Measurements from ENCODE around the gene PLCB2. TPM values are rescaled to one million over a fixed set of nuclear protein-coding genes. Genes with fewer than 3 reads are reported as not detected.

PLCB2 gene
- total RNA-seq, 3 donors from 2014 or later (not counting 1 experiment from before 2014, with no cell fraction given): 345 to 440 (median 432) TPM

DNA sequence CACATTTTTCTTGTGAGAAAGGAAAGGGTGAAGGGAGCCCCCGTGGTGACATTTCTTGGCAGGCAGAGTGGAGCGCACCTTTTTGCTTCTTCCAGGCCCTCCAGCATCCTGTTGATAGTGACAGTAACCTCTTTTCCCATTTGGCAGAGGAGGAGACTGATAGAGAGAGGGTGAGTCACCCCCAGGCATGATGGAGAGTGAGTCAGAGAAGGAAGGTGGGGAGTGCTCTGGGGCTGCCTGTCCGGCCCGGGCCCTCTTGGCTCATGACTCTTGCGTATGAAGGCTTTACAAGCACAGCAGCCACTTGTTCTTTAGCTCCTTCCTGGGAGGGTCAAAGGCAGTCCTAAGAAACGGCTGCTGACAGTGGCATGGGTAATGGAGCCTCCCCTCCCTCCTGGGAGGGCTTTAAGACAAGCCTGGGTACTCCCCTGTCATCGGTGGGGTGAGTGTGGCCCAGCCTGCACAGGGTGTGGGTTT lies 40.9 kb downstream of the PLCB2 start:
- no peaks in the 10 kb centered on the region for H3K27me3 ChIP-seq (ENCODE audit: control insufficient read depth, insufficient read depth, low read length)
- Mint-ChIP-seq H3K9me3 (no peaks in the 10 kb centered on the region), H3K27ac (no peak overlapping the region), H3K4me1 (no peaks in the 10 kb centered on the region), H3K4me3 (no peak overlapping the region), H3K36me3 (no peaks in the 10 kb centered on the region), H3K27me3 (ENCODE audit: low read depth in 2 of 2) (no peaks in the 10 kb centered on the region)
- no peaks in the 10 kb centered on the region for H3K36me3 ChIP-seq (ENCODE audit: control insufficient read depth, insufficient read depth, low read length)
- TF ChIP-seq, protein P1, sequence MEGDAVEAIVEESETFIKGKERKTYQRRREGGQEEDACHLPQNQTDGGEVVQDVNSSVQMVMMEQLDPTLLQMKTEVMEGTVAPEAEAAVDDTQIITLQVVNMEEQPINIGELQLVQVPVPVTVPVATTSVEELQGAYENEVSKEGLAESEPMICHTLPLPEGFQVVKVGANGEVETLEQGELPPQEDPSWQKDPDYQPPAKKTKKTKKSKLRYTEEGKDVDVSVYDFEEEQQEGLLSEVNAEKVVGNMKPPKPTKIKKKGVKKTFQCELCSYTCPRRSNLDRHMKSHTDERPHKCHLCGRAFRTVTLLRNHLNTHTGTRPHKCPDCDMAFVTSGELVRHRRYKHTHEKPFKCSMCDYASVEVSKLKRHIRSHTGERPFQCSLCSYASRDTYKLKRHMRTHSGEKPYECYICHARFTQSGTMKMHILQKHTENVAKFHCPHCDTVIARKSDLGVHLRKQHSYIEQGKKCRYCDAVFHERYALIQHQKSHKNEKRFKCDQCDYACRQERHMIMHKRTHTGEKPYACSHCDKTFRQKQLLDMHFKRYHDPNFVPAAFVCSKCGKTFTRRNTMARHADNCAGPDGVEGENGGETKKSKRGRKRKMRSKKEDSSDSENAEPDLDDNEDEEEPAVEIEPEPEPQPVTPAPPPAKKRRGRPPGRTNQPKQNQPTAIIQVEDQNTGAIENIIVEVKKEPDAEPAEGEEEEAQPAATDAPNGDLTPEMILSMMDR (IDR thresholded peaks at IDR 0.05): no peak
- intact Hi-C loops (cut with micrococcal nuclease): no loop called here
- no peak overlapping the region for H3K27ac ChIP-seq (ENCODE audit: low read length)
- no peaks in the 10 kb centered on the region for H3K4me1 ChIP-seq (ENCODE audit: control insufficient read depth, insufficient read depth, low read length)
- 79% methylated on average over 7 of the region's 7 CpGs for WGBS (ENCODE audit: insufficient coverage)
- DNase-seq (no peak), ATAC-seq (no peak)
- H3K4me3 ChIP-seq (ENCODE audit: low read length): no peak overlapping the region
- no peaks in the 10 kb centered on the region for H3K9me3 ChIP-seq (ENCODE audit: control insufficient read depth, insufficient read depth, low read length)

DNA sequence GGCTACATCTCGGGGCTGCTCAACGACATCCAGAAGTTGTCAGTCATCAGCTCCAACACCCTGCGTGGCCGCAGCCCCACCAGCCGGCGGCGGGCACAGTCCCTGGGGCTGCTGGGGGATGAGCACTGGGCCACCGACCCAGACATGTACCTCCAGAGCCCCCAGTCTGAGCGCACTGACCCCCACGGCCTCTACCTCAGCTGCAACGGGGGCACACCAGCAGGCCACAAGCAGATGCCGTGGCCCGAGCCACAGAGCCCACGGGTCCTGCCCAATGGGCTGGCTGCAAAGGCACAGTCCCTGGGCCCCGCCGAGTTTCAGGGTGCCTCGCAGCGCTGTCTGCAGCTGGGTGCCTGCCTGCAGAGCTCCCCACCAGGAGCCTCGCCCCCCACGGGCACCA lies 41.9 kb downstream of the PLCB2 start:
- H3K4me3 ChIP-seq (ENCODE audit: low read length): no peak overlapping the region
- no peak overlapping the region for H3K27ac ChIP-seq (ENCODE audit: low read length)
- H3K36me3 ChIP-seq (ENCODE audit: control insufficient read depth, insufficient read depth, low read length): no peaks in the 10 kb centered on the region
- intact Hi-C loops (cut with micrococcal nuclease): no loop called here
- H3K4me1 ChIP-seq (ENCODE audit: control insufficient read depth, insufficient read depth, low read length): no peaks in the 10 kb centered on the region
- H3K27ac Mint-ChIP-seq: no peak overlapping the region
- H3K4me1 Mint-ChIP-seq: no peaks in the 10 kb centered on the region
- H3K9me3 Mint-ChIP-seq: no peaks in the 10 kb centered on the region
- H3K4me3 Mint-ChIP-seq: no peak overlapping the region
- H3K27me3 ChIP-seq (ENCODE audit: control insufficient read depth, insufficient read depth, low read length): no peaks in the 10 kb centered on the region
- H3K36me3 Mint-ChIP-seq: no peaks in the 10 kb centered on the region
- ATAC-seq (no peak), DNase-seq (no peak)
- 92% methylated on average over 20 of the region's 20 CpGs for WGBS (ENCODE audit: insufficient coverage)
- TF ChIP-seq, protein P1 (IDR thresholded peaks at IDR 0.05): no peak
- no peaks in the 10 kb centered on the region for H3K27me3 Mint-ChIP-seq (ENCODE audit: low read depth in 2 of 2)
- no peaks in the 10 kb centered on the region for H3K9me3 ChIP-seq (ENCODE audit: control insufficient read depth, insufficient read depth, low read length)

DNA sequence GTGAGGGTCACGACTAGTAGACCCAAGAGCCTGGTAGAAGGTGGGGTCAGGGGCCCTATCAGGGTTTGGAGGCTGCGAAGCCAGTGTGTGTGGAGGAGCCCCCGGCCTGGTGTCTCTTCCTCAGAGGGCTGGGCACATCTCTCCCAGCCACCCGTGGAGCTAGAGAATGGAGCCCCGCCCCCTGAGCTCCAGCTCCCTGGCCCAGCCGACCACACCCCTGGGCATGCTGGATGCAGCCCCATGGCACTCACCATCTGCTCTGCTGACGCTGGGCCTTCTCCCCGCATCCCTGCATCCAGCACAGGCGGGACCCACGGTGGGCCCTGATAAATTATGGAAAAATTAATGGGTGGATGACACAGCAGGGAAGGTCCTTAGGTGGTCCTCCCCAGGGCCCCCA lies 42.4 kb downstream of the PLCB2 start:
- H3K36me3 Mint-ChIP-seq: no peaks in the 10 kb centered on the region
- DNase-seq: no peak
- WGBS (ENCODE audit: insufficient coverage): 92% methylated on average over 10 of the region's 10 CpGs

More for the DNA sequence above, 42.4 kb downstream of the PLCB2 start:
- intact Hi-C loops (cut with micrococcal nuclease): no loop called here
- H3K9me3 Mint-ChIP-seq: no peaks in the 10 kb centered on the region
- no peaks in the 10 kb centered on the region for H3K27me3 ChIP-seq (ENCODE audit: control insufficient read depth, insufficient read depth, low read length)
- no peaks in the 10 kb centered on the region for H3K36me3 ChIP-seq (ENCODE audit: control insufficient read depth, insufficient read depth, low read length)
- no peaks in the 10 kb centered on the region for H3K27me3 Mint-ChIP-seq (ENCODE audit: low read depth in 2 of 2)
- no peaks in the 10 kb centered on the region for H3K9me3 ChIP-seq (ENCODE audit: control insufficient read depth, insufficient read depth, low read length)
- TF ChIP-seq, protein P1 (IDR thresholded peaks at IDR 0.05): no peak
- H3K4me3 Mint-ChIP-seq: no peak overlapping the region
- no peak overlapping the region for H3K4me3 ChIP-seq (ENCODE audit: low read length)
- H3K27ac Mint-ChIP-seq: no peak overlapping the region
- no peak for ATAC-seq
- H3K4me1 ChIP-seq (ENCODE audit: control insufficient read depth, insufficient read depth, low read length): no peaks in the 10 kb centered on the region
- no peak overlapping the region for H3K27ac ChIP-seq (ENCODE audit: low read length)
- no peaks in the 10 kb centered on the region for H3K4me1 Mint-ChIP-seq
